Kidney tubule cell (primary cell): ENCODE results near the gene PEPD.
A peak's percentile ranks its signal among the peaks of the same experiment; 100 is the strongest.

Experiments
- DNase-seq: peaks from one replicate; pipeline ENCODE4 v3.0.0-alpha.2; 2018; ENCODE audit warnings: low spot score

Gene PEPD

DNA sequence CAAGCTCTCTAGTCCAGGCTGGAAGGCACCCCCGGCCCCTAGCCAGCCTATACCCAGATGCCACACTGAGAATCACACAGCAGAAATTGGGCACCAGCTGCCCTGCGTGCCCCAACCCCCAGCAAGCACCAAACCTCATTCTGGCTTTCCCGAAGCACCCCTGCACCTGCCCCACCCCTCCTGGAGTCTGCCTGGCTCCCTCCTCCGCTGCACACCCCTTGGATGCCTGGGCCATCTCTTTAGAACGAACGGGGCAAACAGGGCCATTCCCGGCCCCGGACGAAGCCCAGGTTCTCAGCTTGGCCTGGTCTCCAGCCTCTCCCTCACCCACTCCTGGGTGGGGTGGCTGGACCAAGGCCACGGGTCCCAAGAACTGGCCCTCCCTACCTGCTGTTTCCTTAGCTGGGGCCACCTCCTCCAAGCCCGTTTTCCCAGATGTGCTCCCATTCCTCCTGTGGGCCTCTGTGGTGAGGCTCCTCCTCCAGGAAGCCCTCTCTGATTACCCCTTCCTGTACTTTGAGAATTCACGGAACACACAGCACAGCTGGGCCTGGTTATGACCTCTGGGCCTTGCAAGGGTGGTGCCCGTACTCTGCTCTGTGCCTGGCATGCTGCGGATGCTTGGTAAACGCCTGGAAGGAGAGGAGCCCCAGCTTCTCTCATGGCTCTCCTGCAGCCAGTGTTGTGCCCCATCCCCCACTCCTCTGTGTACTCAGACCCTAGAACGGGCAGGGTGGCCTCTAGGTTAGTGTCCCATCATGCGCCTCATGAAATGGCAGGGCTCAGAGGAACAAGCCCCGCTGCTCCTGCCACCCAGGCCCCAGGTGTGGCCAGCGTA lies 126.6 kb downstream of the PEPD start:
- no peak for DNase-seq

DNA sequence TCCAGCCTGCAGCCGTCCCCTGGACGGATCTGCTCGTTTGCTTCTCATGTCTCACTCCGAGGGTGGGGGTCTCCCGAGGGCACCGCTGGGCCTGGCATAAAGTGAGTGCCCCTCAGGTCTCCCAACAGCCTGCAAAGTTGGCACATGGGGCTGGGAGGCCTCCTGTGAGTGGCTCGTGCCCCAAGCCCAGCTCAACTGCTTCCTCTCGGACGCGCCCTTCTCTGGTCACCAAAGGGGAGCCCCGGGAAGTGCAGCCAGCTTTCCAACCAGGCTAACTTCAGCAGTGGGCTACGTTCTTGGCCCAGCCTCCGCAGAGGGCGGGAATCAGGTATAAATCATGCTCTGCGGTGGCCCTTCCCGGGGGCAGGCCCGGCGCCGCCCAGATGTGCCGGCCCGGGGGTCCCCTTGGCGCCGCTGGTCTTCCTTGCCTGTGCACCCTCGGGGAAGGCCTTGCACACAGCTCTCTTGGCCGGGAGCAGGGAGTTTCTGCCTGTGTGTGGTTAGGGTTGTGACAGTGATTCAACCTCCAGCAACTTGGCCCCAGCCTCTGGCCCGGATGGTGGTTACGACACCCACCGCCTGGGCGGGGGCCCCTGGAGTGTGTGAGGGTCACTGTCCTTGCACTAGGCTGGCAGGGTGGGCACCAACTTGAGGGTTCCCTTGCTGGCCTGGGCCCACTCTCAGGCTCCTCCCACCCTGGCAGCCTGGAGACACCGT lies 127.4 kb downstream of the PEPD start:
- peak; percentile 9 for DNase-seq

DNA sequence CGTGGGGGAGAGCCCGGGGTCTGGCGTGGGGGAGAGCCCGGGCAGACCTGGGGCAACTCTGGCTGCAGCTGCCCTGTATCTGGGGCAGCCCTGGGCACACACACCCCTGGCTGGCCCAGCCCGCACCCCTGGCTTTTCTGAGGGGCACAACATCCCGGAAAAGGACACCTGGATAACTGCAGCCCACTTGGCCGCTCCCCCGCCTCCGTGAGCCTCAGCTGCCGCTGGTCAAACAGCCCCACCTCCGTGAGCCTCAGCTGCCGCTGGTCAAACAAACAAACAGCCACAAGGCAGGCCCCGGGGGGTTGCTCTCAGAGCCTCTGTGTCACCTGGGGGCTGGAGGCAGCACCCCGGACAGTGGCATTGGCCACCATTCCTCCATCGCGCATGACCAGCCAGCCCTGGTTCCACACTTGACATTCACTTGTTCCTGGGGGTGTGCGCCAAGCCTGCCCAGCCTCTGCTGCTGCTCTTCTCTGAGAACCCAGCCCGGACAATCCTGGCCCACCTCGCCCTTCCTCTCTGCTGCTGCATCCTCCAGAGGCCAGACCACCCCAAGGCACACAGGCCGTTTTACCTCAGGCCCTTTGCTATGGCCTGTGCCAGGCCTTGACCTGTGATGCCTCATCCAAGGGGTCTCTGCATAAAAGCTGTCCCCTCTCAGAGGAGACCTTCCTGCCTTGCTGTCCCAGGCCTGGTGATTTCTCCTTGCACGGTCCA lies 128.1 kb downstream of the PEPD start:
- no peak for DNase-seq

- no peak for DNase-seq
Observed at GRCh38 chr19:33392341-33393285, 129.0 kb downstream of the PEPD start.

- DNase-seq: no peak
Observed at GRCh38 chr19:33391631-33392249, 129.9 kb downstream of the PEPD start.

- no peak for DNase-seq
Observed at GRCh38 chr19:33390908-33391630, 130.5 kb downstream of the PEPD start.

DNA sequence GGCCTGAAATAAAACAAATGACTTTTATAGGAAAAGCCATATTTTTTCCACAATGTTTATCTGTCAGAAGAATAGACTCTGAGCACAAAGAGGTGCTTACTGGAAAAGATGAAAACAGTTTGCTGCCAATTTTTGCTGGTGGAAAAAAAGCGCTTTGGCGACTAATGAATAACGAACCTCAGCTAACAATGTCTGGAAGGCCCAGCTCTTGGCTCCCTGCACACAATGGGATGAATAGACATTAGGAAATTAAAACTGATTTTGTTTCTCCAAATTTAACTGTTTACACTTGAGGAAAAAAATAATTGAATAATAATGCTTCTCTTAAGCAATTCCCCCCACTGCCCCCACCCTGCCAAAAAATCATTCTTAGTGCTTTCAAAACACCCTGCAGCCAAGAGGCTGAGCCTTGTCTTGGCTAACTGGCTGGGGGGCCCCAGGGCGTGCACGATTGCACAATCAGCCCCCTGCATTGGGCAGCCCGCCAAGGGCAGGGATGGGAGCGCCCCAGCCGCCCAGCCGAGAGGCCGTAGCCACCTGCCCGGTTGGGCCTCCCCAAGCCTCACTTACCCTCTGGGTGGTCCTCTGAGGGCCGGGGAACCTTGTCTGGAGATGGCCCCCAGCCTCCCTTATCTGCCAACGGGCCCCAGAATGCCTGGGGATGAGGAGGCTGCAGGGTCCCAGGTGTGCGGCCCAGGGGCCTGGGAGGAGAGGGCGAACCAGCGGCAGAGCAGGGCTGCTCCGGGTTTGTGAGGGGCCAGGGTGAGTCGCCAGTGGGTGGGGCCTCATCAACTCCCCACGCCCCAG lies 131.3 kb downstream of the PEPD start:
- DNase-seq: no peak

GRCh38 chr19:33389421-33390100 lies 132.0 kb downstream of the PEPD start:
- no peak for DNase-seq

GRCh38 chr19:33388725-33389420 lies 132.7 kb downstream of the PEPD start:
- no peak for DNase-seq

- DNase-seq: no peak
Observed at GRCh38 chr19:33388231-33388724, 133.3 kb downstream of the PEPD start.

GRCh38 chr19:33387351-33388230 lies 134.0 kb downstream of the PEPD start:
- DNase-seq: no peak

DNA sequence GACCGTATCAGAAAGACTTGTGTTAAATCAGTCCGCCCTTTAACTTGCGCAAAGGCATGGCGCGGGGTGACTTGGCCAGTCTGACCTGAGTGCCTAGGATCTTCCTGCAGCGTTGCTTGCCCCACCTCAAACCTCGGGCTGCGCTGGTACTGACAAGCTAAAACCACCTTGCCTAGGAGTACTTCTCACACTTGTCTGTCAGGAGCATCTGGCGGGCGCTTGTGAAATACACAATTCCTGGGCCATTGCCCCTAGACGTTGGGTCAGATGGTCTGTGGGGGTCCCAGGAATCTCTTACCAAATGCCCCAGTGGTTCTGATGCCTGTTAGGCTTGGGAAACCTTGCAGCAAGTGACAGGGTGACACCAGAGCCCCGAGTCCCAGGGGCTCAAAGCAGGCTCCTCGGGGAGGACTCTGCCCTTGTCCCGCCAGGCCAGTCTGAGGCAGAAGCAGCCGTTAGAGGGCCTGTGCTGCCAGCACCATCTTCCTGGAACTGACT lies 135.2 kb downstream of the PEPD start:
- DNase-seq: no peak

DNA sequence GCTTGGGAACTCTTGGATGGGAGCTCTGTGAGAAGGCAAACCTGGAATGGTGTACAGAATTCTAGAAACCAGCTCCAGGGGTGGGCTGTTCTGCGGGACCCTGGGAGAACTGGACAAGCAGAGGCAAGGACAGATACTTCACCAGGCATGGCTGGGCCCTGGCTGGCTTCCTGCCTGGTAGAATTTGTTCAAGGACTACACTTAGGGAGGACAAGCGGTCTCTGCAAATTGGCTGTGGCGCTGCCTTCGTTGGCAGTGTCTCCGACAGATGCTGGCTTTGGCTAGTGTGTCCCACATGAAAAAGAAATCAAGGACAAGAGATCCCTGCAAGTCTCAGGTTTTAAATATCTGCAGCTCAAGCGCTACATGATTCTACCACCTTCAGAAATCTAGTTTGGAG lies 135.6 kb downstream of the PEPD start:
- no peak for DNase-seq

DNA sequence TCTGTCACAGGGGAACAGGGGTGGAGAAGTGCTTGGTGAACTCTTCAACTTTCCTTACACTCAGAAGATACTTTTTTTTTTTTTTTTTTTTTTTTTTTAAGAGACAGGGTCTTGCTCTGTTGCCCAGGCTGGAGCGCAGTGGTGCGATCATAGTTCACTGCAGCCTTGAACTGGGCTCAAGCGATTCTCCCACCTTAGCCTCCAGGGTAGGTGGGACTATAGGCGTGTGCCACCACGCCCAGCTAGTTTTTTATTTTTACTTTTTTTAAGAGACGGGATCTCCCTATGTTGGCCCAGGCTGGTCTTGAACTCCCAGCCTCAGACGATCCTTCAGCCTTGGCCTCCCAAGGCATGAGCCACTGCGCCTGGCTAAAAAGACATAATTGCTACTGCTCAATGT lies 136.6 kb downstream of the PEPD start:
- no peak for DNase-seq

GRCh38 chr19:33383720-33384292 lies 137.8 kb downstream of the PEPD start:
- DNase-seq: no peak

GRCh38 chr19:33382982-33383381 lies 138.6 kb downstream of the PEPD start:
- no peak for DNase-seq

- DNase-seq: no peak
Observed at GRCh38 chr19:33382006-33382405, 139.6 kb downstream of the PEPD start.
